Stimulated activated effector memory CD8-positive, alpha-beta T cell treated with anti-CD3 and anti-CD28 coated beads, Interleukin-12 subunit alpha, Interleukin-12 subunit beta, amount 100 ng/mL, for 72 hours (primary cell): ENCODE results near the gene TMEM107.
"Not testable (repeated sequence)": the region's sequence is repeated elsewhere in the genome, so short reads cannot be mapped to it uniquely, and the experiment has no call there.

ENCODE experiments used
- ATAC-seq: fragments of 150-1000 bp; cut with Tn5 transposase; 2 replicates; pipeline ENCODE4 v1.10.0; 2021
- DNase-seq, 2 donors: peaks; one replicate each; pipeline ENCODE4 v3.0.0; 2021 to 2022; ENCODE audit warnings: low spot score in 2 of 2
- H3K27ac Mint-ChIP-seq: one replicate; pipeline ENCODE4 v1.8.0; 2022; ENCODE audit warnings: mild to moderate bottlenecking, mixed read lengths
- H3K36me3 Mint-ChIP-seq: one replicate; pipeline ENCODE4 v1.8.0; 2022; ENCODE audit warnings: mild to moderate bottlenecking, mixed read lengths
- H3K4me1 Mint-ChIP-seq: one replicate; pipeline ENCODE4 v1.8.0; 2022; ENCODE audit warnings: mixed read lengths
- H3K4me3 Mint-ChIP-seq: one replicate; pipeline ENCODE4 v1.8.0; 2022; ENCODE audit warnings: mild to moderate bottlenecking, mixed read lengths
- H3K9me3 Mint-ChIP-seq: one replicate; pipeline ENCODE4 v1.8.0; 2022; ENCODE audit warnings: mixed read lengths

TMEM107 gene

GRCh38 chr17:8176197-8176940, at the start of gene TMEM107:
TMEM107 (minus strand) TSS chr17:8176380; CDS start chr17:8176286, 94 bp downstream.
- H3K27ac Mint-ChIP-seq = peak within 1 kb of the TSS; percentile 96
- H3K9me3 Mint-ChIP-seq = no peaks in the 10 kb centered on the region
- H3K36me3 Mint-ChIP-seq = peaks cover 40% of the 10 kb centered on the region
- ATAC-seq (peak; percentile 72), DNase-seq (peak; percentile 83 to 91)
- peaks cover 46% of the 10 kb centered on the region for H3K4me1 Mint-ChIP-seq
- peak within 1 kb of the TSS; percentile 99 for H3K4me3 Mint-ChIP-seq

GRCh38 chr17:8224891-8225812, 49.0 kb upstream of the TMEM107 start:
- Mint-ChIP-seq H3K36me3 (peaks cover 92% of the 10 kb centered on the region), H3K4me1 (peaks cover 63% of the 10 kb centered on the region), H3K4me3 (peak overlapping the region; percentile 95), H3K27ac (peak overlapping the region; percentile 100), H3K9me3 (no peaks in the 10 kb centered on the region)
- DNase-seq (no peak), ATAC-seq (no peak)

GRCh38 chr17:8223356-8224126, 47.4 kb upstream of the TMEM107 start:
- peak; percentile 22 to 81 for DNase-seq
- H3K4me3 Mint-ChIP-seq = peak overlapping the region; percentile 95
- H3K4me1 Mint-ChIP-seq = peaks cover 68% of the 10 kb centered on the region

GRCh38 chr17:8222630-8223355, 46.6 kb upstream of the TMEM107 start:
- Mint-ChIP-seq H3K27ac (peak overlapping the region; percentile 100), H3K4me3 (peak overlapping the region; percentile 95), H3K4me1 (peaks cover 67% of the 10 kb centered on the region), H3K9me3 (no peaks in the 10 kb centered on the region), H3K36me3 (peaks cover 77% of the 10 kb centered on the region)
- DNase-seq = peak; percentile 89 to 97
- peak; percentile 63 for ATAC-seq

More at GRCh38 chr17:8223356-8224126, 47.4 kb upstream of the TMEM107 start:
- ATAC-seq = peak; percentile 6
- H3K36me3 Mint-ChIP-seq = peaks cover 85% of the 10 kb centered on the region
- H3K27ac Mint-ChIP-seq = peak overlapping the region; percentile 100
- no peaks in the 10 kb centered on the region for H3K9me3 Mint-ChIP-seq

- Mint-ChIP-seq H3K36me3 (peaks cover 72% of the 10 kb centered on the region), H3K27ac (peak overlapping the region; percentile 100), H3K9me3 (no peaks in the 10 kb centered on the region), H3K4me3 (peak overlapping the region; percentile 95), H3K4me1 (peaks cover 62% of the 10 kb centered on the region)
- DNase-seq (no peak), ATAC-seq (peak; percentile 69)
Measured at GRCh38 chr17:8222380-8222629, 46.1 kb upstream of the TMEM107 start.

- H3K36me3 Mint-ChIP-seq = peaks cover 68% of the 10 kb centered on the region
- ATAC-seq (peak; percentile 76), DNase-seq (peak; percentile 91 to 98)
- H3K4me1 Mint-ChIP-seq = peaks cover 57% of the 10 kb centered on the region
- H3K4me3 Mint-ChIP-seq = peak overlapping the region; percentile 95
- no peaks in the 10 kb centered on the region for H3K9me3 Mint-ChIP-seq
- H3K27ac Mint-ChIP-seq = peak overlapping the region; percentile 100
Measured at GRCh38 chr17:8221663-8222379, 45.6 kb upstream of the TMEM107 start.

GRCh38 chr17:8220783-8221662, 44.8 kb upstream of the TMEM107 start:
- ATAC-seq (peak; percentile 33), DNase-seq (peak; percentile 89 to 98)
- no peaks in the 10 kb centered on the region for H3K9me3 Mint-ChIP-seq
- H3K4me3 Mint-ChIP-seq = peak overlapping the region; percentile 95
- peak overlapping the region; percentile 100 for H3K27ac Mint-ChIP-seq
- peaks cover 49% of the 10 kb centered on the region for H3K4me1 Mint-ChIP-seq
- peaks cover 60% of the 10 kb centered on the region for H3K36me3 Mint-ChIP-seq

GRCh38 chr17:8214000-8214399, 37.8 kb upstream of the TMEM107 start:
- DNase-seq, H3K4me3 Mint-ChIP-seq: not testable (repeated sequence)
- peaks cover 22% of the 10 kb centered on the region for H3K4me1 Mint-ChIP-seq

GRCh38 chr17:8212312-8213180, 36.4 kb upstream of the TMEM107 start:
- ATAC-seq (no peak), DNase-seq (no peak)
- Mint-ChIP-seq H3K4me1 (peaks cover 27% of the 10 kb centered on the region), H3K27ac (no peak overlapping the region), H3K4me3 (no peak overlapping the region), H3K36me3 (peaks cover 34% of the 10 kb centered on the region), H3K9me3 (no peaks in the 10 kb centered on the region)

More at GRCh38 chr17:8214000-8214399, 37.8 kb upstream of the TMEM107 start:
- H3K9me3 Mint-ChIP-seq, ATAC-seq, H3K27ac Mint-ChIP-seq: not testable (repeated sequence)
- H3K36me3 Mint-ChIP-seq = peaks cover 20% of the 10 kb centered on the region

GRCh38 chr17:8210761-8211458, 34.7 kb upstream of the TMEM107 start:
- peak overlapping the region; percentile 98 for H3K27ac Mint-ChIP-seq
- peak; percentile 25 for ATAC-seq
- H3K4me3 Mint-ChIP-seq = peak overlapping the region; percentile 96
- DNase-seq = no peak
- H3K4me1 Mint-ChIP-seq = peaks cover 33% of the 10 kb centered on the region
- H3K9me3 Mint-ChIP-seq = no peaks in the 10 kb centered on the region
- H3K36me3 Mint-ChIP-seq = peaks cover 51% of the 10 kb centered on the region

- peak within 1 kb of the TSS; percentile 98 for H3K27ac Mint-ChIP-seq
- peaks cover 58% of the 10 kb centered on the region for H3K36me3 Mint-ChIP-seq
- peak within 1 kb of the TSS; percentile 96 for H3K4me3 Mint-ChIP-seq
- ATAC-seq = peak; percentile 97
- DNase-seq = peak; percentile 81 to 94
- peaks cover 33% of the 10 kb centered on the region for H3K4me1 Mint-ChIP-seq
- no peaks in the 10 kb centered on the region for H3K9me3 Mint-ChIP-seq
Measured at GRCh38 chr17:8209907-8210760, 34.0 kb upstream of the TMEM107 start, which contains the start of gene AURKB. AURKB (minus strand) TSS chr17:8210575; CDS start chr17:8210224, 351 bp downstream.
